HG03196 (cell line): Measurements from ENCODE around the gene PLA2G4E.

Experiments used
- ATAC-seq: cut with Tn5 transposase; IDR thresholded peaks from one replicate; pipeline ENCODE4 v1.9.1; 2021; ENCODE audit not compliant: unreplicated experiment

PLA2G4E gene

DNA sequence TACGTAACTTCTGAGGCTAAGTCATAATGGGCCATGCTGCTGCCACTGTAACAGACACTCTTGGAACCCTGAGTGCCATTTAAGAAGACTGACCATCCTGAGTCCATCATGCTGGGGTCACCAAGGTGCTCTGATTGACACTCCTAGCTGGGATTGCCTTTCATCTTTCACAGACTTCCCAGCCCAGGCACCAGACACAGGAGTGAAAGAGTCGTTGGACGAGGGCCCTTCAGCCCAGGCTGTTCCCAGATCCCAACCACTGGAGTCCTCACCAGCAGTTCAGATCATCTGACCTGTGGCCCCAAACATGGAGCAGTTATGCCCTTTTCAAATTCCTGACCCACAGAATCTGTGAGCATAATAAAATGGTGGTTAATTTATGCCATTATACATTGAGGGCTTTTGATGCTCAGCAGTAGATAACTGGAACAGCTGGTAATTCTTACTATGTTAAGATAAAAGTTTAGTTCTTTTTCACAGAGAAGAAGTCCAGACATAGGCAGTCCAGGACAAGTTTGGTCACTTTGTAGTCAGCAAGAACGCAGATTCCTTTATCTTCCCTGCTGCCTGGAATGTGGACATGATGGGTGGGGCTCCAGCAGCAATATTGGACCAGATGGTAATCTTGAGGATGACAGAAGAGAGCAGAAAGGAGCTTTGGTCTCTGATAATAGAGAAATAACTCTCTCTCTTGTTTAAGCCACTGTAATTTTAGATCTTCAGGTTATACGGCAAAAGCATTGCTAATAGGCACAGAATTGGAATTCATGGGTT lies 41.2 kb downstream of the PLA2G4E start:
- no peak for ATAC-seq

DNA sequence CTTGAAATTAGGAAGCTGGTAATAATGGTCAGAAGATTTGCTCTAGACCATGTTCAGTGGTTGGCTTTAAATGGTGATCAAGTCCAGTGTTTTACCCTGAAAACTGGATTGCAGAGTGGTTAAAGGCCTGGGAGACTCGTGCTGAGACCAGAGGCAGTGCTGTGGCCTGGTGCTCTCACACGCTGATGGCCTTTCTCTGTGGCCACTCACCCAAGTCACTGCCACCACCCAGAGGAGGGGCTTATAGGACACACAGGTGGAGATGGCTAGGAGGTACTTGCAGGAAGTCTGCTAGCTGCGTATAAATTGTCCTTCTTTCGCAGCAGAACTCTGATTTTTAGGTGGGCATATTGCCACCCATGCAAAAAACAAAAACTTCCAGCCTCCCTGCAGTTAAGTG lies 42.3 kb downstream of the PLA2G4E start:
- no peak for ATAC-seq

GRCh38 chr15:41977757-41978383 lies 43.0 kb downstream of the PLA2G4E start:
- ATAC-seq = no peak

DNA sequence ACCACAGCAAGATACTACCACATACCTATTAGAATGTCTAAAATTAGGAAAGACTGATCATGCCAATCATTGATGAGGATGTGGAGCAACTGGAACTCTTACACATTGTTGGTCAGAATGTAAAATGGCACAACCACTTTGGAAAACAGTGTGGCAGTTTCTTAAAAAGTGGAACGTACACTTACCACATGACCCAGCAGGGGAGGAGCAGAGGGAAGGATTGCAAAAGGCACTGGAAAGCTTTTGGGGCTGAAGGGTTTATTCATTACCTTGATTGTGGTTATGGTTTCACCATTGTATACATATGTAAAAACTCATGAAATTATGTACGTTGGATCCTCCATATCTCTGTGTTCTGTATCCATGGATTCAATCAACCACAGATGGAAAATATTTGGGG lies 45.2 kb downstream of the PLA2G4E start:
- ATAC-seq = no peak

- ATAC-seq = no peak
Measured at GRCh38 chr15:41974041-41974440, 46.8 kb downstream of the PLA2G4E start.

- ATAC-seq = peak; percentile 79
Measured at GRCh38 chr15:41972253-41973242, 48.3 kb downstream of the PLA2G4E start, which contains the start of gene EHD4. Gene EHD4 (minus strand): TSS chr15:41972557. CDS start chr15:41972494, 63 bp downstream.

- ATAC-seq = peak; percentile 19
Measured at GRCh38 chr15:41971895-41972252, 49.0 kb downstream of the PLA2G4E start.

DNA sequence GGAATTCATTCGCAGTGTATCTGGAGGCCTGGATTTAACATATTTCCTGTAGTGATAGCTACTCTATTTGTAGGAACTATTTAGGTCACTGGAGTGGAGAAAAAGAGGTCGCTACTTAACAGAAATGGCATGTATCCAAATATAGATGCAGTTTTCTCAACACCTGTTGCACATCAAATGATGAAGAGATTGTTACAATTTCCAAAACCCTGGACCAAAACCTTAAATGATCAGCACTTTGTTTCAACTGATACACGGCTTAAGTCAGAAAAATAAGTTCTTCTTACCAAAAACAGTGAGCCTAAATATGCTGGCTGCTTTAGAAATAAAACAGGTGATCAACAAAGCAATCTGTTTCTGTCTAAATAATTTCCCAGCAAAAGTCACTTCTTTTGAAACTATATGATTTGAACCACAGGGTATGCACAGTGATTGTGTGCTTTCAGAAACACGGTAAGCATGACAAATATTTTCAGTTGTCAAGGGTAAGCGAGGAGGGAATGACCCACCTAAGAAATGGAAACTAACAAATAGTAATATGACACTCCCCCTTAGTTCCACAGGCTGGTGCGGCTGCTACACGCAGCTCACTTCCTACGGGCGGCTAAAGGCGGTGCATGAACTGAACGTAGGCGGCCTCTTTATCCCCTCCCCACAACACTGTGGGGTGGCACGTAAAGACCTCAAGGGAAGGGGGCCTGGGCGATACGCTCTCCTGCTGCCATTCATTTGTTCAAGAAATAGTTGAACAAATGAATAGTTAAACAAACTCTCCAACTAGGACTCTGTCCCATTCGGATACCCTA lies 49.5 kb downstream of the PLA2G4E start:
- peak; percentile 45 for ATAC-seq

- no peak for ATAC-seq
Measured at GRCh38 chr15:41970456-41970855, 50.4 kb downstream of the PLA2G4E start.

- ATAC-seq = no peak
Measured at GRCh38 chr15:41969851-41970431, 50.9 kb downstream of the PLA2G4E start.

DNA sequence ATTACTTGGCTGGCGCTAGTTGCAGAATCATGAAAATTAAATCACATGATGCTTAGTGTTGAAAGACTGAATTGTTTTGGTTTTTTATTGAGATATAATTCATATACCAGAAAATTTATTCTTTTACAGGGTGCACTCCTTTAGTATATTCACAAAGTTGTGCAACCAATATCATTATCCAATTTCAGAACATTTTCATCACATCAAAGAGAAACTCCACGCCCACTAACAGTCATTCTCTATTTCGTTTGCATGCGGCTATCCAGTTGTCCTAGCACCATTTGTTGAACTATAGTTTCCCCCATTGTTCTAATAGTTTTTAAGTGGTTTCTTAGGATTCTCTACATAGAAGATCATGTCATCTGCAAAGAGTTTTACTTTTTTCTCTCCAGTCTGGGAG lies 52.1 kb downstream of the PLA2G4E start:
- ATAC-seq = no peak

DNA sequence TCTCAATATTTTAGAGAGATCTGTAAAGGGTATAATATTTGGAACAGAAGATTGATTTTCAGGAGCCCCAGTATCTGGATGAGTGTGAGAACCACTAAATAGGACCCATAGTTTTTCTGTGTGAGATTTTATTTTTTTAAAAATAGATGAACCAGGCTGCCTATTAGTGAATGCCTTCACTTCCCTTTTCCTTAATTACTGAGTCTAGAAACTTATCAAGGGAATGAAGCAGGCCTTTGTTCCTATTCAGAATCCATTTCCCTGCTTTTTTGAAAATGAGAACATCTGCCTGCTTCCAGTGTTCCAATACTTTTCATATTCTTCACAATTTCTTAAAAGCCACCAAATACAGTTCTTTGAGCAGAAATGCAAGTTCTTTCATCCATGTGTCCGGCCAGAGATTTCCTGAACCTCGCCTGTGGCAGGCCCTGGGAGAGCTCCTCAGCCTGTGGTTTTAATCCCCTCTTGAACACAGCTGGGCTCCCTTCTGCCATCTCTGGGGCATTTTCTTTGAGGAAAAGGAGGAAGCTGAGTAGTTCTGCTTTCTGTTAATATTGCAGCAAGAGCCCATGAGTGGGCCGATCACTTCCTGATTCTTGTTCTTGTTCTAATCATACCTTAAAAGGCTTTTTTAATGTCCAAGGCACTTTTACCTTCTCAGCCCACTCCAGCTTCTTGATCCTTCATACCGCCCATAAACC lies 53.2 kb downstream of the PLA2G4E start:
- no peak for ATAC-seq

GRCh38 chr15:41966920-41967465 lies 53.8 kb downstream of the PLA2G4E start:
- no peak for ATAC-seq

- no peak for ATAC-seq
Measured at GRCh38 chr15:41966414-41966812, 54.4 kb downstream of the PLA2G4E start.

GRCh38 chr15:41965441-41966413 lies 55.1 kb downstream of the PLA2G4E start:
- ATAC-seq = no peak

- ATAC-seq = no peak
Measured at GRCh38 chr15:41961595-41962202, 59.1 kb downstream of the PLA2G4E start.

GRCh38 chr15:41961001-41961518 lies 59.8 kb downstream of the PLA2G4E start:
- no peak for ATAC-seq
